ENCODE results near the gene MT1G.

MT1G gene

GRCh38 chr16:56617212-56618085, 50.4 kb downstream of the MT1G start:
- DNase-seq (ENCODE audit: low read depth in 1 of 2, low spot score in 1 of 2): peak in 1 of 2 experiments; percentile 25
- no peak overlapping the region for H3K27ac ChIP-seq (replicated peaks)
- H3K27me3 ChIP-seq (ENCODE audit: insufficient read depth, poor library complexity, severe bottlenecking): peaks cover 11% of the 10 kb centered on the region
- TF ChIP-seq POLR2AphosphoS5 (IDR thresholded peaks at IDR 0.05; ENCODE audit: low read depth) (no peak), GABPA (IDR thresholded peaks at IDR 0.05; ENCODE audit: low read depth) (no peak), SPI1 (IDR thresholded peaks at IDR 0.05; ENCODE audit: borderline replicate concordance, low read depth) (no peak), CTCF (IDR thresholded peaks at IDR 0.05; ENCODE audit: insufficient read depth, low read length) (no peak)
- TF ChIP-seq, protein P1, sequence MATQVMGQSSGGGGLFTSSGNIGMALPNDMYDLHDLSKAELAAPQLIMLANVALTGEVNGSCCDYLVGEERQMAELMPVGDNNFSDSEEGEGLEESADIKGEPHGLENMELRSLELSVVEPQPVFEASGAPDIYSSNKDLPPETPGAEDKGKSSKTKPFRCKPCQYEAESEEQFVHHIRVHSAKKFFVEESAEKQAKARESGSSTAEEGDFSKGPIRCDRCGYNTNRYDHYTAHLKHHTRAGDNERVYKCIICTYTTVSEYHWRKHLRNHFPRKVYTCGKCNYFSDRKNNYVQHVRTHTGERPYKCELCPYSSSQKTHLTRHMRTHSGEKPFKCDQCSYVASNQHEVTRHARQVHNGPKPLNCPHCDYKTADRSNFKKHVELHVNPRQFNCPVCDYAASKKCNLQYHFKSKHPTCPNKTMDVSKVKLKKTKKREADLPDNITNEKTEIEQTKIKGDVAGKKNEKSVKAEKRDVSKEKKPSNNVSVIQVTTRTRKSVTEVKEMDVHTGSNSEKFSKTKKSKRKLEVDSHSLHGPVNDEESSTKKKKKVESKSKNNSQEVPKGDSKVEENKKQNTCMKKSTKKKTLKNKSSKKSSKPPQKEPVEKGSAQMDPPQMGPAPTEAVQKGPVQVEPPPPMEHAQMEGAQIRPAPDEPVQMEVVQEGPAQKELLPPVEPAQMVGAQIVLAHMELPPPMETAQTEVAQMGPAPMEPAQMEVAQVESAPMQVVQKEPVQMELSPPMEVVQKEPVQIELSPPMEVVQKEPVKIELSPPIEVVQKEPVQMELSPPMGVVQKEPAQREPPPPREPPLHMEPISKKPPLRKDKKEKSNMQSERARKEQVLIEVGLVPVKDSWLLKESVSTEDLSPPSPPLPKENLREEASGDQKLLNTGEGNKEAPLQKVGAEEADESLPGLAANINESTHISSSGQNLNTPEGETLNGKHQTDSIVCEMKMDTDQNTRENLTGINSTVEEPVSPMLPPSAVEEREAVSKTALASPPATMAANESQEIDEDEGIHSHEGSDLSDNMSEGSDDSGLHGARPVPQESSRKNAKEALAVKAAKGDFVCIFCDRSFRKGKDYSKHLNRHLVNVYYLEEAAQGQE (IDR thresholded peaks at IDR 0.05; ENCODE audit: insufficient replicate concordance, low read depth): no peak
- H3K4me3 ChIP-seq (replicated peaks; ENCODE audit: insufficient read depth, low read length): peak overlapping the region; percentile 34

All from HL-60 (cell line).